ENCODE data around the gene APOO.

APOO gene

GRCh38 chrX:23851544-23851943 is 56.2 kb downstream of the APOO start:
- DNase-seq (ENCODE audit: low read depth), result no peak
- no peak for TF ChIP-seq CTCF (IDR thresholded peaks at IDR 0.05; ENCODE audit: insufficient read depth, low read depth, low read length, missing control alignments)
- no peak overlapping the region for H3K4me3 ChIP-seq (ENCODE audit: low read length)

GRCh38 chrX:23849241-23849640 is 58.5 kb downstream of the APOO start:
- no peak overlapping the region for H3K4me3 ChIP-seq (ENCODE audit: low read length)
- no peak for TF ChIP-seq CTCF (IDR thresholded peaks at IDR 0.05; ENCODE audit: insufficient read depth, low read depth, low read length, missing control alignments)
- no peak for DNase-seq (ENCODE audit: low read depth)

GRCh38 chrX:23845351-23845817 is 62.4 kb downstream of the APOO start:
- no peak overlapping the region for H3K4me3 ChIP-seq (ENCODE audit: low read length)
- DNase-seq (ENCODE audit: low read depth), result peak; percentile 29

GRCh38 chrX:23844502-23845138 is 63.1 kb downstream of the APOO start:
- DNase-seq (ENCODE audit: low read depth), result no peak
- no peak for TF ChIP-seq CTCF (IDR thresholded peaks at IDR 0.05; ENCODE audit: insufficient read depth, low read depth, low read length, missing control alignments)

More at GRCh38 chrX:23845351-23845817, 62.4 kb downstream of the APOO start:
- no peak for TF ChIP-seq CTCF (IDR thresholded peaks at IDR 0.05; ENCODE audit: insufficient read depth, low read depth, low read length, missing control alignments)

GRCh38 chrX:23841847-23842522 is 65.8 kb downstream of the APOO start:
- TF ChIP-seq CTCF (IDR thresholded peaks at IDR 0.05; ENCODE audit: insufficient read depth, low read depth, low read length, missing control alignments), result no peak
- no peak overlapping the region for H3K4me3 ChIP-seq (ENCODE audit: low read length)
- DNase-seq (ENCODE audit: low read depth), result peak; percentile 14

More at GRCh38 chrX:23844502-23845138, 63.1 kb downstream of the APOO start:
- H3K4me3 ChIP-seq (ENCODE audit: low read length), result no peak overlapping the region

GRCh38 chrX:23840674-23841073 is 67.1 kb downstream of the APOO start:
- no peak overlapping the region for H3K4me3 ChIP-seq (ENCODE audit: low read length)
- no peak for DNase-seq (ENCODE audit: low read depth)
- no peak for TF ChIP-seq CTCF (IDR thresholded peaks at IDR 0.05; ENCODE audit: insufficient read depth, low read depth, low read length, missing control alignments)
